Measurements from ENCODE around the gene ARID4B. TPM values are rescaled to one million over a fixed set of nuclear protein-coding genes. Genes with fewer than 3 reads are reported as not detected.

ARID4B gene
- polyA plus RNA-seq, 1 donor (not counting 4 experiments of a cell fraction or from before 2014, with no cell fraction given): 12.7 TPM

DNA sequence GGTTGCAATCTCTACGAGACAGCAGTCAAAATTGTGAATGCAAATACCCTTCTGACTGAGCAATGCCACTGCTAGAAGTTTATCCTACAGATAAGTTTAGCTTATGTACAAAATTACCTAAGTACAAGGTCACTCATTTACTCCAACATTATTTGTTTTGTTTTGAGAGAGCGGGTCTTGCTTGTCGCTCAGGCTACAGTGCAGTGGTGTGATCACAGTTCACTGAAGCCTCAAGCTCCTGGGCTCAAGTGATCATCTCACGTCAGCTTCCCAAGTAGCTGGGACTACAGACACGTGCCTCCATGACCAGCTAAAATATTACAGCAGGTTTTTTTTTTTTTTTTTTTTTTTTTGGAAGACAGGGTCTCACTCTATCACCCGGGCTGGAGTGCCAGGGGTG, 182.3 kb downstream of the ARID4B start:
- Histone ChIP-seq H3K4me3 (ENCODE audit: control insufficient read depth in 2 of 3, extremely low read depth in 1 of 3, insufficient read depth in 2 of 3, low read depth in 1 of 3, low read length in 3 of 3) (no peak overlapping the region), H2AFZ (ENCODE audit: control insufficient read depth, low read length) (no peak overlapping the region), H3K36me3 (ENCODE audit: control insufficient read depth in 2 of 2, extremely low read depth in 1 of 2, insufficient read depth in 2 of 2, low read length in 2 of 2) (peaks cover 21 to 30% of the 10 kb centered on the region in 2 experiments), H3K27me3 (ENCODE audit: control insufficient read depth, extremely low read depth, insufficient read depth, low read length) (no peaks in the 10 kb centered on the region), H3K4me1 (ENCODE audit: control insufficient read depth, extremely low read depth, insufficient read depth, low read length) (no peaks in the 10 kb centered on the region), H3K27ac (ENCODE audit: control insufficient read depth, insufficient read depth, low read length) (no peak overlapping the region), H3K9me1 (ENCODE audit: control insufficient read depth, extremely low read depth, insufficient read depth, low read length) (no peaks in the 10 kb centered on the region), H3K9me3 (ENCODE audit: control insufficient read depth, low read depth, low read length) (no peaks in the 10 kb centered on the region), H3K9ac (ENCODE audit: control insufficient read depth, extremely low read depth, insufficient read depth, low read length) (no peak overlapping the region), H3K79me2 (ENCODE audit: control insufficient read depth, insufficient read depth, low read length) (peaks cover 12% of the 10 kb centered on the region), H4K20me1 (ENCODE audit: control insufficient read depth, extremely low read depth, insufficient read depth, low read length) (no peaks in the 10 kb centered on the region), H3K4me2 (ENCODE audit: control insufficient read depth, extremely low read depth, insufficient read depth, low read depth, low read length) (no peak overlapping the region)
- TF ChIP-seq EZH2 (IDR thresholded peaks at IDR 0.05; ENCODE audit: low read length): no peak
- TF ChIP-seq, protein P1, sequence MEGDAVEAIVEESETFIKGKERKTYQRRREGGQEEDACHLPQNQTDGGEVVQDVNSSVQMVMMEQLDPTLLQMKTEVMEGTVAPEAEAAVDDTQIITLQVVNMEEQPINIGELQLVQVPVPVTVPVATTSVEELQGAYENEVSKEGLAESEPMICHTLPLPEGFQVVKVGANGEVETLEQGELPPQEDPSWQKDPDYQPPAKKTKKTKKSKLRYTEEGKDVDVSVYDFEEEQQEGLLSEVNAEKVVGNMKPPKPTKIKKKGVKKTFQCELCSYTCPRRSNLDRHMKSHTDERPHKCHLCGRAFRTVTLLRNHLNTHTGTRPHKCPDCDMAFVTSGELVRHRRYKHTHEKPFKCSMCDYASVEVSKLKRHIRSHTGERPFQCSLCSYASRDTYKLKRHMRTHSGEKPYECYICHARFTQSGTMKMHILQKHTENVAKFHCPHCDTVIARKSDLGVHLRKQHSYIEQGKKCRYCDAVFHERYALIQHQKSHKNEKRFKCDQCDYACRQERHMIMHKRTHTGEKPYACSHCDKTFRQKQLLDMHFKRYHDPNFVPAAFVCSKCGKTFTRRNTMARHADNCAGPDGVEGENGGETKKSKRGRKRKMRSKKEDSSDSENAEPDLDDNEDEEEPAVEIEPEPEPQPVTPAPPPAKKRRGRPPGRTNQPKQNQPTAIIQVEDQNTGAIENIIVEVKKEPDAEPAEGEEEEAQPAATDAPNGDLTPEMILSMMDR (optimal IDR thresholded peaks at IDR 0.05 in 1 of 3, IDR thresholded peaks at IDR 0.05 in 1 of 3, conservative IDR thresholded peaks at IDR 0.05 in 1 of 3; ENCODE audit: extremely low read depth in 1 of 3, insufficient read depth in 2 of 3, low read length in 3 of 3): no peak
- dilution Hi-C loops (cut with MboI; ENCODE audit: extremely low pct_ligation_motif_present, low sequenced_read_pairs): no loop called here
- DNase-seq (ENCODE audit: low read depth, low spot score) (no peak), FAIRE-seq (no peak)

DNA sequence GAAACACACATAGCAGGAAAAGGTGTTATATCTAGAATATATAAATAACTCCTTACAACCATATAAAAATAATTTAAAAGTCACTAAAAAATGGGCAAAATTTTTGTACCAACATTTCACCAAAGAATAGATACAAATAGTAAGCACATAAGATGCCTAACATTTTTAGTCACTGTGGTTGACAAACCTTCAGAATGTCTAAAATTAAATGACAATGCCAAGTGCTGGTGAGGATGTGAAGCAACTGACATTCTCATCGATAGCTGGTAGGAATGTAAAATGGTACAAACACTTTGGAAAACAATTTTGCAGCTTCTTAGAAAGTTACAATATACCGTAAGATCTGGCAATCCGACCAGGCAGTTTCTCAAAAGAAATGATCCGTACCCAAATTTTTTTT, 185.0 kb downstream of the ARID4B start:
- DNase-seq (ENCODE audit: low read depth, low spot score): no peak
- peaks cover 13% of the 10 kb centered on the region for H3K79me2 ChIP-seq (ENCODE audit: control insufficient read depth, insufficient read depth, low read length)
- no peak overlapping the region for H2AFZ ChIP-seq (ENCODE audit: control insufficient read depth, low read length)
- dilution Hi-C loops (cut with MboI; ENCODE audit: extremely low pct_ligation_motif_present, low sequenced_read_pairs): no loop called here
- H3K9ac ChIP-seq (ENCODE audit: control insufficient read depth, extremely low read depth, insufficient read depth, low read length): no peak overlapping the region
- no peaks in the 10 kb centered on the region for H3K4me1 ChIP-seq (ENCODE audit: control insufficient read depth, extremely low read depth, insufficient read depth, low read length)
- H3K4me2 ChIP-seq (ENCODE audit: control insufficient read depth, extremely low read depth, insufficient read depth, low read depth, low read length): no peak overlapping the region
- no peak for FAIRE-seq
- no peak overlapping the region for H3K27ac ChIP-seq (ENCODE audit: control insufficient read depth, insufficient read depth, low read length)
- H3K27me3 ChIP-seq (ENCODE audit: control insufficient read depth, extremely low read depth, insufficient read depth, low read length): no peaks in the 10 kb centered on the region
- H4K20me1 ChIP-seq (ENCODE audit: control insufficient read depth, extremely low read depth, insufficient read depth, low read length): no peaks in the 10 kb centered on the region
- no peaks in the 10 kb centered on the region for H3K9me1 ChIP-seq (ENCODE audit: control insufficient read depth, extremely low read depth, insufficient read depth, low read length)
- H3K4me3 ChIP-seq (ENCODE audit: control insufficient read depth in 2 of 3, extremely low read depth in 1 of 3, insufficient read depth in 2 of 3, low read depth in 1 of 3, low read length in 3 of 3): no peak overlapping the region
- H3K36me3 ChIP-seq (ENCODE audit: control insufficient read depth in 2 of 2, extremely low read depth in 1 of 2, insufficient read depth in 2 of 2, low read length in 2 of 2): peaks cover 31 to 32% of the 10 kb centered on the region in 2 experiments
- no peaks in the 10 kb centered on the region for H3K9me3 ChIP-seq (ENCODE audit: control insufficient read depth, low read depth, low read length)
- TF ChIP-seq EZH2 (IDR thresholded peaks at IDR 0.05; ENCODE audit: low read length): no peak
- TF ChIP-seq, protein P1 (optimal IDR thresholded peaks at IDR 0.05 in 1 of 3, IDR thresholded peaks at IDR 0.05 in 1 of 3, conservative IDR thresholded peaks at IDR 0.05 in 1 of 3; ENCODE audit: extremely low read depth in 1 of 3, insufficient read depth in 2 of 3, low read length in 3 of 3): no peak

Data from keratinocyte (primary cell).